ENCODE results near the gene FOXK2.

Gene FOXK2

GRCh38 chr17:82639628-82640027 lies 120.1 kb downstream of the FOXK2 start:
- no peak for DNase-seq (ENCODE audit: low read depth in 2 of 2)

- no peak for DNase-seq (ENCODE audit: low read depth in 2 of 2)
These were observed 120.5 kb downstream of the FOXK2 start for GRCh38 chr17:82640036-82640435.

DNA sequence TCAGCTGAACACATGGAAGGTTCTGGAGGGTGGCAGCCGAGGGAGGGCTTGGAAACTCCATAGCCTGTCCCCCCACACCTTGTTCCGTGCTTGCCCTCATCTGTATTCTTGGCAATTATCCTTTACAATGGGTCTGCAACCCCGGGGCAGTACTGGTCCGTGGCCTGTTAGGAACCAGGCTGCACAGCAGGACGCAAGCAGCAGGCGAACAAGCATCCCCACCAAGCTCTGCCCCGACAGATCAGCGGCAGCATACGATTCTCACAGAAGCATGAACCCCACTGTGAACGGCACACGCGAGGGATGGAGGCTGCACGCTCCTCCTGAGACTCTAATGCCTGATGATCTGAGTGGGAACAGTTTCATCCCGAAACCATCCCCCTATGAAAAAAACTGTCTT lies 122.5 kb downstream of the FOXK2 start:
- no peak for DNase-seq (ENCODE audit: low read depth in 2 of 2)

- DNase-seq (ENCODE audit: low read depth in 2 of 2), result no peak
These were observed 124.6 kb downstream of the FOXK2 start for GRCh38 chr17:82644148-82644547.

- DNase-seq (ENCODE audit: low read depth in 2 of 2), result no peak
These were observed 126.0 kb downstream of the FOXK2 start for GRCh38 chr17:82645516-82645915.

DNA sequence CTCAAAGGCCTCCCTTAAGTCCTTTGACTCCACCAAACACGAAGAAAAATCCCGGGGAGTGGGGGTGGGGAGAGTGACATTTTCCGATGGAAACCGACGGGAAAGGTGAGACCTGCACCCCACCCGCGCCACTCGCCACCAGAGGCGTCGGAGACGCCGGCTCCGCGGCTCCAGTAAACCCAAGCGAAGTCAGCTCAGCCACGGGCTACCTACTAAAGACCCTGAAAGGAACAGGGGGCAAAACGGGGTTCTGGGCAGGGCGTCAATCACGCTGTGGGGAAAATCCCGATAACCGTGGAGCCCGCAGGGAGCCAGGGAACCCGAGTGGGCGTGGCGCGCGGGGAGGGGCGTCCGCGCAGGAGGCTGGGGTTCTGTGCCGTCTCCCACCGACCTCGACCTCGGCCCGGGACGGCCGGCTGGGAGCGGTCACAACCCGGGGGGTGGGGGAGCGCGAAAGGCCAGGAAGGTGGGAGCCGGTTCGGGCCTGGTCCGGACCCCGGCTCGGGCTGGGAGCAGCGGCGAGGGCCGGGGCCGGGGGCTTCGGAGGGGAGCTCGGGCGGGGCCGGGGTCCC lies 128.1 kb downstream of the FOXK2 start:
- DNase-seq (ENCODE audit: low read depth in 2 of 2), result peak; percentile 17 to 30

DNA sequence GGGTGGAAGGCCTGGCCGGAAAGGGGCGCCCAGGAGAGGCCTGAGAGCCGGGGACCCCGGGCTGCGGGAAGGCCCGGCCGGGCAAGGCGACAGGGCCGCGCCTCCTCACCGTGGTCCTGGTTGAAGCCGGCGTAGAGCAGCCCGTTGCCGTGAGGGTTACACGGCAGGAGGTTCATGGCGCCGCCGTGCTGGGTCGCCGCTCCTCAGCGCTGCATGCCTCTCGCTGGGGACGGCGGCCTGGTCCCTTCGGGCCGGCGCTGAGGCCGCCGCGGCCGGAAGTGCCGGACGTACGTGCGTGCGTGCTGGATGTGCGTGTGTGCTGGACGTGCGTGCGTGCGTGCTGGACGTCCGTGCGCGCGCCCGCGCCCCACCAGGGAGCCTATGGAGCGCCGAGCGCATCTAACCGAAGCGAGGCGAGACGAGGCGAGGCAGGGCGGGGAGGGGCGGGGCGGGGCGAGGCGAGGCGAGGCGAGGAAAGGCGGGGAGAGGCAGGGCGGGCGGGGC lies 128.7 kb downstream of the FOXK2 start, which contains the start of gene WDR45B:
Gene WDR45B (minus strand): TSS at position 280 of the 504 bp plus-strand sequence. CDS start 104 bp downstream, at position 176.
- DNase-seq (ENCODE audit: low read depth in 2 of 2), result peak; percentile 68 to 76

DNA sequence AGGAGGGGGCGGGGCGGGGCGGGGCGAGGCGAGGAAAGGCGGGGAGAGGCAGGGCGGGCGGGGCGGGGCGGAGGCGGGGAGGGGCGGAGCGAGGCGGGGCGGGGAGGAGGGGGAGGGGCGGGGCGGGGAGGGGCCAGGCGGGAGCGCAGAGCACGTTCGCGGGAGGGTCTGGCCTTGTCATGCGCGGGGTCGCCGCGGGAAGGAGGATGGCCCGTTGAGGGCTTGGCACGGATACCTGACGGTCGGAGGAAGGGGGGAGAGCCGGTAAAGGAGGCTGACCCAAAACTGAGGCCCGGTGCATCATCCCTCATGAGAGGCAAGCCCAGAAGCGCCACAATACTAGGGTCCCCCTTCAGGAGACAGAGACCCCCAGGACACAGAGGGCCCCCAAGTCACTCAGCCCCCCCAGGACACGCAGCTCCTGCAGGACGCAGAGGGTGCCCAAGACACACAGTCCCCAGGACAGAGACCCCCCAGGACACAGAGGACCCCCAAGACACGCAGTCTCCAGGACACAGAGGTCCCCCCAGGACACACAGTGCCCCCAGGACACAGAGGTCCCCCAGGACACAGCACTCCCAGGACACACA lies 129.3 kb downstream of the FOXK2 start:
- DNase-seq (ENCODE audit: low read depth in 2 of 2), result peak in 1 of 2 donors; percentile 26

DNA sequence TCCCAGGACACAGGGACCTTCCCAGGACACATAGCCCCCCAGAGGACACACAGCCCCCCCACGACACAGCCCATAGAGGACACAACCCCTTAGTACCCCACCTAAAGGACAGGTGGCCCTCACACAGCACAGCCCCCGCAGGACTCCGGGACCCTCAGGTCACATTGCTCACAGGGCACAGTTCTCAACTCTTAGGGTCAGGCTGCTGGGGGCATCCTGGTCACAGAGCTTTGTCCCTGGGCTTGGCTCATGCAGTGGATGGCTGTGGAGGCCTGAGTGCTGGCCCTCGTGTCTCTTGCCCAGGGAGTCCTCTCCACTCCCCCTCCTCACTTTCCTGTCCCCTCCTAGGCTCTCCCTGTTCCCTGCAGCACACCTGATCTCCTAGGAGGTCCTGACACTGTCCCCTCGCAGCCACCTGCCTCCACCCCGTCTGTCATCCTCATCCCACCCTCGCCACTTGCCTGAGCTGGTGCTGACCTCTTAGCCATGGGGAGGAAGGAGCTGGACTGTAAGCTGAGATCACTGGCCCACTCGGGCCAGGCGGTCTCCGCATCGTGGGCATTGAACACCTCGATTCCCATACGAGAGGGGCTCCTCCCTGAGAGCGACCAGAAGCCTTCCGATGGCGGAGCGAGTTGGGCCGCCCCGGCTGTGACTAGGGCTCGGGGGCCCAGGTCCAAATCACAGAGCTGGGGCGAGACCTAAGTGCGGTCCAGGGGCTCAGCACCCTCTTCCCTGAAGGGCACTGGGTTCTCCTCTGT lies 130.1 kb downstream of the FOXK2 start:
- no peak for DNase-seq (ENCODE audit: low read depth in 2 of 2)

GRCh38 chr17:82650723-82651122 lies 131.2 kb downstream of the FOXK2 start:
- no peak for DNase-seq (ENCODE audit: low read depth in 2 of 2)

GRCh38 chr17:82653651-82654528 lies 134.4 kb downstream of the FOXK2 start:
- DNase-seq (ENCODE audit: low read depth in 2 of 2), result no peak

Measured in stimulated activated CD8-positive, alpha-beta memory T cell treated with anti-CD3 and anti-CD28 coated beads, Interleukin-2, amount 100 ng/mL, for 1 hour (primary cell).